HepG2 (cell line): Measurements from ENCODE around the gene THOP1. TPM values are rescaled to one million over a fixed set of nuclear protein-coding genes. Genes with fewer than 3 reads are reported as not detected.

Experiments used
- ARID2 ChIP-seq: sonication (generic); formaldehyde crosslinking; IDR thresholded peaks from 2 replicates; pipeline ENCODE4 v1.8.1; 2022; ENCODE audit warnings: mild to moderate bottlenecking, missing genetic modification reagents, borderline replicate concordance
- EEA1 ChIP-seq: sonication (generic); formaldehyde crosslinking; IDR thresholded peaks from 2 replicates; pipeline ENCODE4 v1.5.1; 2020; ENCODE audit warnings: mild to moderate bottlenecking, missing genetic modification reagents, borderline replicate concordance
- ESRRA ChIP-seq: sonication (generic); formaldehyde crosslinking; IDR thresholded peaks from 2 replicates; pipeline ENCODE4 v1.5.1; 2020; ENCODE audit warnings: mild to moderate bottlenecking, low read depth, missing genetic modification reagents
- FOSL2 ChIP-seq: sonication (generic); formaldehyde crosslinking; IDR thresholded peaks from 2 replicates; pipeline ENCODE4 v1.4.0; 2020; ENCODE audit warnings: missing genetic modification reagents
- FOXK2 ChIP-seq: fragments of 450-650 bp; IDR thresholded peaks from 2 replicates; pipeline ENCODE4 v1.6.1; 2016
- GATA4 ChIP-seq: sonication (generic); IDR thresholded peaks from 2 replicates; pipeline ENCODE4 v1.6.1; 2016; ENCODE audit warnings: antibody characterized with exemption, low read depth, borderline replicate concordance
- IRX3 ChIP-seq: sonication (generic); formaldehyde crosslinking; IDR thresholded peaks from 2 replicates; pipeline ENCODE4 v1.8.1; 2023; ENCODE audit warnings: mild to moderate bottlenecking, low read depth, missing genetic modification reagents, borderline replicate concordance
- NBN ChIP-seq: fragments of 450-650 bp; conservative IDR thresholded peaks from 2 replicates; pipeline ENCODE4 v1.6.1; 2017
- NFKBIZ ChIP-seq: IDR thresholded peaks from 2 replicates; pipeline ENCODE4 v1.6.1; 2018; ENCODE audit warnings: missing genetic modification reagents, missing compliant biosample characterization
- PTBP1 ChIP-seq: fragments of 200-400 bp; formaldehyde crosslinking; IDR thresholded peaks from 2 replicates; pipeline ENCODE4 v1.6.1; 2018; ENCODE audit warnings: low read length, low read depth; ENCODE audit not compliant: poor library complexity, severe bottlenecking
- RFX5 ChIP-seq: IDR thresholded peaks from 2 replicates; pipeline ENCODE4 v1.6.1; 2011; ENCODE audit warnings: low read depth, low read length, improper control_type of control experiment
- SNAPC2 ChIP-seq: sonication (generic); formaldehyde crosslinking; IDR thresholded peaks from 2 replicates; pipeline ENCODE4 v1.8.1; 2022; ENCODE audit warnings: mild to moderate bottlenecking, missing genetic modification reagents
- SP1 ChIP-seq, 2 experiments: fragments of 450-650 bp in 1 of 2; sonication (generic) in 1 of 2; formaldehyde crosslinking in 1 of 2; IDR thresholded peaks; 2 replicates each; pipeline versions ENCODE4 v1.4.0 to v1.6.1; 2016 to 2020; ENCODE audit warnings: missing genetic modification reagents in 1 of 2
- ZEB1 ChIP-seq: IDR thresholded peaks from 2 replicates; pipeline ENCODE4 v1.6.1; 2012; ENCODE audit warnings: mild to moderate bottlenecking, low read depth, inconsistent platforms; ENCODE audit not compliant: insufficient replicate concordance
- polyA plus RNA-seq, 8 experiments: library from polyadenylated mRNA; depleted of rRNA in 3 of 8; stranded (reverse) in 7 of 8; unstranded in 1 of 8; fragments of >200 nt; fragmentation: Illumina TruSeq in 4 of 8; extraction: Trizol in 4 of 8; gene quantifications; 2 replicates each; pipeline versions ENCODE4 v1.2.1 to v1.2.3, GENCODE V29; 2011 to 2016; ENCODE audit warnings: low read depth in 4 of 8, missing spikeins in 1 of 8, mixed read lengths in 1 of 8; ENCODE audit not compliant: insufficient read depth in 1 of 8
- total RNA-seq, 5 experiments: library from RNA; depleted of rRNA; stranded (reverse); fragments of >200 nt; fragmentation: Illumina TruSeq; extraction: Trizol; gene quantifications; 2 replicates each; pipeline ENCODE4 v1.2.3, GENCODE V29; 2016; ENCODE audit warnings: low read depth in 1 of 5
- TF ChIP-seq, protein P1 (sequence below): sonication (generic); formaldehyde crosslinking; IDR thresholded peaks from 2 replicates; pipeline ENCODE4 v1.4.0; 2020; ENCODE audit warnings: missing genetic modification reagents
- TF ChIP-seq, protein P2 (sequence below), 2 experiments: sonication (generic) in 1 of 2; formaldehyde crosslinking in 1 of 2; IDR thresholded peaks; 2 replicates each; pipeline versions ENCODE4 v1.6.1 to v1.9.0; 2014 to 2022; ENCODE audit warnings: antibody characterized with exemption in 1 of 2, borderline replicate concordance in 1 of 2, inconsistent platforms in 1 of 2, low read depth in 1 of 2, missing genetic modification reagents in 1 of 2
- TF ChIP-seq, protein P3 (sequence below): IDR thresholded peaks from 2 replicates; pipeline ENCODE4 v1.6.1; 2016; ENCODE audit warnings: missing compliant biosample characterization, missing genetic modification reagents, borderline replicate concordance
- TF ChIP-seq, protein P4 (sequence below): sonication (generic); formaldehyde crosslinking; IDR thresholded peaks from 2 replicates; pipeline ENCODE4 v1.4.0; 2020; ENCODE audit warnings: missing genetic modification reagents, borderline replicate concordance

Gene THOP1
- total and polyA plus RNA-seq, 2 of the 13 experiments (the other 11 are each of a cell fraction or from before 2014, with no cell fraction given): 74.4 to 116 TPM

DNA sequence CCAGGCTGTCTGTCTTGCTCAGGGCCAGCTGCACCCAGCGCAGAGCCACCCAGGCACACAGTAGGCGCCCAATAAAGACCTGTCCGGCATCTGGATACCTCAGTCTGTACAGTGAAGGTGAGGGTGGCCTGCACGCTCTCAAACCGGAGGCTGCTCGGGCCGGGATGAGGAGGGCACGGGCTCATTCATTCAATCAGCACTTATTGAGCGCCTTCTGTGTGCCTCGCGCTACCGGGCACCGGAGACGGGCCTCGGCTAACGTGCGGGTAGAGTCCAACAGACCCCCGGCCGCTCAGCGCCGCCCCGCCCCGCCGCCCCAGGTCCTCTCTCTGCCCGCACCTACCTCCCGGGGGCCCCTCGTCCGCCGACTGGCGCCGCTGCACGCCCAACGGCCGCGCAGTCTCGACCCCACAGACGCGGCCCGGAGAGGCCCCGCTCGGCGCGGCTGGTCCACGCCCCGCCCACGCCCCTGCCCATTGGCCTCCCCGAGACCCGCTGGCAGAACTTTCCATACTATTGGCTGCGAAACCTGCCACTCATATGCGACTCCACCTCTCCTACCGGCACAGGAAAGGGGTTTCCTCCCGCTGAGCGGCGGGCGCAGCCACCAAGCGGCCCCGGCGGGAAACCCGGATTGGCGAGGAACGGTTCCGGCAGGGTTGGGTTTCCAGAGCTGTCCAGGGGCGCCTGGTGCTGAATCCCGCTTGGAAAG lies 45.5 kb upstream of the THOP1 start, which contains the start of gene SLC39A3 (continued):
- TF ChIP-seq, protein P1, sequence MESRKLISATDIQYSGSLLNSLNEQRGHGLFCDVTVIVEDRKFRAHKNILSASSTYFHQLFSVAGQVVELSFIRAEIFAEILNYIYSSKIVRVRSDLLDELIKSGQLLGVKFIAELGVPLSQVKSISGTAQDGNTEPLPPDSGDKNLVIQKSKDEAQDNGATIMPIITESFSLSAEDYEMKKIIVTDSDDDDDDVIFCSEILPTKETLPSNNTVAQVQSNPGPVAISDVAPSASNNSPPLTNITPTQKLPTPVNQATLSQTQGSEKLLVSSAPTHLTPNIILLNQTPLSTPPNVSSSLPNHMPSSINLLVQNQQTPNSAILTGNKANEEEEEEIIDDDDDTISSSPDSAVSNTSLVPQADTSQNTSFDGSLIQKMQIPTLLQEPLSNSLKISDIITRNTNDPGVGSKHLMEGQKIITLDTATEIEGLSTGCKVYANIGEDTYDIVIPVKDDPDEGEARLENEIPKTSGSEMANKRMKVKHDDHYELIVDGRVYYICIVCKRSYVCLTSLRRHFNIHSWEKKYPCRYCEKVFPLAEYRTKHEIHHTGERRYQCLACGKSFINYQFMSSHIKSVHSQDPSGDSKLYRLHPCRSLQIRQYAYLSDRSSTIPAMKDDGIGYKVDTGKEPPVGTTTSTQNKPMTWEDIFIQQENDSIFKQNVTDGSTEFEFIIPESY (CRISPR knock-in tag): peak; percentile 77; the same call in 1 of the 2 replicates
- TF ChIP-seq NBN: no peak
- TF ChIP-seq ARID2 (CRISPR knock-in tag): peak; percentile 84; the same call in 1 of the 2 replicates
- TF ChIP-seq FOSL2 (CRISPR knock-in tag): peak; percentile 78
- peak; percentile 90 for TF ChIP-seq ESRRA (CRISPR knock-in tag)
- TF ChIP-seq, protein P2, sequence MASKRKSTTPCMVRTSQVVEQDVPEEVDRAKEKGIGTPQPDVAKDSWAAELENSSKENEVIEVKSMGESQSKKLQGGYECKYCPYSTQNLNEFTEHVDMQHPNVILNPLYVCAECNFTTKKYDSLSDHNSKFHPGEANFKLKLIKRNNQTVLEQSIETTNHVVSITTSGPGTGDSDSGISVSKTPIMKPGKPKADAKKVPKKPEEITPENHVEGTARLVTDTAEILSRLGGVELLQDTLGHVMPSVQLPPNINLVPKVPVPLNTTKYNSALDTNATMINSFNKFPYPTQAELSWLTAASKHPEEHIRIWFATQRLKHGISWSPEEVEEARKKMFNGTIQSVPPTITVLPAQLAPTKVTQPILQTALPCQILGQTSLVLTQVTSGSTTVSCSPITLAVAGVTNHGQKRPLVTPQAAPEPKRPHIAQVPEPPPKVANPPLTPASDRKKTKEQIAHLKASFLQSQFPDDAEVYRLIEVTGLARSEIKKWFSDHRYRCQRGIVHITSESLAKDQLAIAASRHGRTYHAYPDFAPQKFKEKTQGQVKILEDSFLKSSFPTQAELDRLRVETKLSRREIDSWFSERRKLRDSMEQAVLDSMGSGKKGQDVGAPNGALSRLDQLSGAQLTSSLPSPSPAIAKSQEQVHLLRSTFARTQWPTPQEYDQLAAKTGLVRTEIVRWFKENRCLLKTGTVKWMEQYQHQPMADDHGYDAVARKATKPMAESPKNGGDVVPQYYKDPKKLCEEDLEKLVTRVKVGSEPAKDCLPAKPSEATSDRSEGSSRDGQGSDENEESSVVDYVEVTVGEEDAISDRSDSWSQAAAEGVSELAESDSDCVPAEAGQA (IDR thresholded peaks at IDR 0.05; ENCODE audit: low read depth): peak; percentile 79; the same call in 1 of the 2 replicates
- TF ChIP-seq, protein P2 (CRISPR knock-in tag; IDR thresholded peaks at IDR 0.05; ENCODE audit: borderline replicate concordance): peak; percentile 93
- no peak; the same call in 1 of the 2 replicates for TF ChIP-seq RFX5
- peak; percentile 96 for TF ChIP-seq NFKBIZ (CRISPR knock-in tag)
- TF ChIP-seq IRX3 (CRISPR knock-in tag): peak; percentile 97
- TF ChIP-seq SP1 (IDR thresholded peaks at IDR 0.05): no peak
- peak; percentile 88 for TF ChIP-seq SP1 (CRISPR knock-in tag; IDR thresholded peaks at IDR 0.05)
- TF ChIP-seq, protein P3, sequence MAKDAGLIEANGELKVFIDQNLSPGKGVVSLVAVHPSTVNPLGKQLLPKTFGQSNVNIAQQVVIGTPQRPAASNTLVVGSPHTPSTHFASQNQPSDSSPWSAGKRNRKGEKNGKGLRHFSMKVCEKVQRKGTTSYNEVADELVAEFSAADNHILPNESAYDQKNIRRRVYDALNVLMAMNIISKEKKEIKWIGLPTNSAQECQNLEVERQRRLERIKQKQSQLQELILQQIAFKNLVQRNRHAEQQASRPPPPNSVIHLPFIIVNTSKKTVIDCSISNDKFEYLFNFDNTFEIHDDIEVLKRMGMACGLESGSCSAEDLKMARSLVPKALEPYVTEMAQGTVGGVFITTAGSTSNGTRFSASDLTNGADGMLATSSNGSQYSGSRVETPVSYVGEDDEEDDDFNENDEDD (CRISPR knock-in tag): peak; percentile 71; the same call in 1 of the 2 replicates
- 0 out of 2 replicates have a peak, but pooled peaks have one; percentile 7 for TF ChIP-seq EEA1 (CRISPR knock-in tag)
- peak; percentile 93; the same call in 1 of the 2 replicates for TF ChIP-seq SNAPC2 (CRISPR knock-in tag)
- TF ChIP-seq, protein P4, sequence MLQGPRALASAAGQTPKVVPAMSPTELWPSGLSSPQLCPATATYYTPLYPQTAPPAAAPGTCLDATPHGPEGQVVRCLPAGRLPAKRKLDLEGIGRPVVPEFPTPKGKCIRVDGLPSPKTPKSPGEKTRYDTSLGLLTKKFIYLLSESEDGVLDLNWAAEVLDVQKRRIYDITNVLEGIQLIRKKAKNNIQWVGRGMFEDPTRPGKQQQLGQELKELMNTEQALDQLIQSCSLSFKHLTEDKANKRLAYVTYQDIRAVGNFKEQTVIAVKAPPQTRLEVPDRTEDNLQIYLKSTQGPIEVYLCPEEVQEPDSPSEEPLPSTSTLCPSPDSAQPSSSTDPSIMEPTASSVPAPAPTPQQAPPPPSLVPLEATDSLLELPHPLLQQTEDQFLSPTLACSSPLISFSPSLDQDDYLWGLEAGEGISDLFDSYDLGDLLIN (CRISPR knock-in tag): no peak; the same call in 1 of the 2 replicates
- no peak for TF ChIP-seq FOXK2
- peak; percentile 50 for TF ChIP-seq ZEB1
- TF ChIP-seq GATA4: no peak
- no peak for TF ChIP-seq PTBP1
